GM20431 (cell line): Measurements from ENCODE around the gene SPACA1.

Experiments used
- in situ Hi-C: fragments of 300-500 bp; cut with MseI, MboI; formaldehyde crosslinking; loops from one replicate; pipeline ENCODE4 v1.15.0; 2020; ENCODE audit warnings: low sequenced_read_pairs; ENCODE audit not compliant: unreplicated experiment

The SPACA1 gene

DNA sequence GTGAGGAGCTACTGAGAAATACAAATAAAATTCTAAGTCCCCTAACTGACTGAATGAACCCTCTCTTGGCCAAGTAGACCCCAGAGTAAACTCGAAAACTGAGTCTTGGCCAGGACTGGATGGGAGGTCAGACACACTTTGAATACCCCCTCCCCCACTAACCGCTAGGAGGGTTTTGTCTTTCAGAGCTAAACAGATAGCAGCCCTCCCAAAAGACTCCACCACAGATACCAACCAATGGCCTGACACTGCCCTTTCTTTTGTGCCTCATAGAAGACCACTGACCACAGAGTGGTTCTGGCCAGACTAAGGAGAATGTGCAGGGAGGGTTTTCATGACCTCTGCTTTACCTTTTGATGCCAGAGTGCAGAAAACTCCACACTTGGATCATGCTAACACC lies 42.1 kb downstream of the SPACA1 start:
- in situ Hi-C loops = no loop called here

DNA sequence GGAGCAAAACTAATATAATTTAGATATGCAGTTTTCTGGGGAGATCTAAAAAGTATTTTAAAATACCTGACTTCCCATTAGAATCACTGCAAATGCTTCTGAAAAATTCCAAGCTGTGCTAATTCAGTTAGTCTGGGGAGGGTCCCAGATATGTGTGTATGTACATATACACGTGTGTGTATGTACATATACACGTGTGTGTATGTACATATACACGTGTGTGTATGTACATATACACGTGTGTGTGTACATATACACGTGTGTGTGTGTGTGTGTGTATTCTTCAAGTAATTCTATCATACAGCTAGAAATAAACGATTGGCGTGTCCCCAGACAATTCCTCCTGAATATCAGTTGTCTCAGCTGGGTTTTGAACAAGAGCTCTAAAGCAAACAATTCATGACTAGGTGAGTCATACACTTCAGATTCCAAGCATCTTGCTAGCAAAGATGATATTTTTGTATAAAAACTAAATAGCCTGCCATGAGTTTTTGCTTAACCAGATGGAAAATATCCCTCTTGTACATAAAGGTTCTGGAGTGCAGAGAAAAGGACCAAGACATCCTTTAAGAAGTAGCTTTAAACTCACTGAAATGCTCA lies 58.2 kb downstream of the SPACA1 start:
- in situ Hi-C loops = no loop called here

DNA sequence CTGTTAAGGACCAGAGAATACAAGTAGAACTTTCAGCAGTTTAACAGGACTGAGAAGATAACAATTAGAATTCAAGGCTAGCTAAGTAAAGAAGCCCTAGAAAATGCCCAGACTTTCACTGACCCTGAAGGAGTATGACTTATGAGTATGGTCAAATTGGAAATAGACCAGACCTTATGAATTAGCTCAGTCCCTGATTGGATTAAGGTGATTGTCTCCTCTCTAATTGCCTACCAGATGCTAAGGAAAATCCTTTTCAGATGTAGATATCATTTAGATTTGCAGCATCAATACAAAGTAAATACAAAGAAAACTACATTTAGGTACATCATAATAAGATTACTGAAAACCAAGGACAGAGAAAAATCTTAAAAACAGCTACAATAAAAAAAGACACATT lies 59.6 kb downstream of the SPACA1 start:
- in situ Hi-C loops = no loop called here

DNA sequence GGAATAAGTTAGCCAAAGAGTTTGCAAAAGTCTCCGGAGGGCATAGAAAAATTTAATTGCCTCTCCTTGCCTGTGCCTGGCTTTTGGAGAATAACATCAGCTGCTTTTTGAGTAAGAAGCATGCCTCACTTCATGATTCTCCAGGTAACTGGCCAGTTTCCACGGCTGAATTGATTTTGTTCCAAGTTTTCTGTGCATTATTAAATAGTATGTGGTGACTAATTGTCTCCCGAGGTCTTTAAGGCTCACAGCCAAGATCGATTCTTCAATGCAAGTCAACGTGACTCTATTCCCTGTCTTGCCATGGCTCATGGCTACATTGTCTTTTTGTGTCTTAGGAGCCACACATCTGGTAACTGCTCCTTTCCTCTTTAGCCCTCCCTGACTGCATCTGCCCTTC lies 64.3 kb downstream of the SPACA1 start:
- in situ Hi-C loops = no loop called here

DNA sequence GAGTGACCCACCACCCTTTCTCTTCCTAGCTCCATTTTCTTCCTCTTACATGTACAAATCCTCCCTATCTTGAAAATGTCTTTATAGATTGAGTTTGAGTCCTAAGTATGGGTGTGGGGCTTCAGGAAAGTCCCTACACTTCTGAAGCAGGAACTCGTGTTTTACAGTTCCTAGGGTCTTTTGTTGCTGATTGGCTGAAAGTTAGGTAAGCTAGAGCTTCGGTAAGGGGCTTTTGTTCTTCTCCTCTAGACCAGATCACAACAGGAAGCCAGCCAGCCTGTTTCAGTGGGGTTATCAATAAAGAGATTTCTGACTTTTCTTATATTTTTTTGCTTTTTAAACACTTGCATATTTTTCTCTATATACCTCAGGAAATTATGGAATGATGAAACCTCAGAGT lies 67.2 kb downstream of the SPACA1 start:
- in situ Hi-C loops = no loop called here

DNA sequence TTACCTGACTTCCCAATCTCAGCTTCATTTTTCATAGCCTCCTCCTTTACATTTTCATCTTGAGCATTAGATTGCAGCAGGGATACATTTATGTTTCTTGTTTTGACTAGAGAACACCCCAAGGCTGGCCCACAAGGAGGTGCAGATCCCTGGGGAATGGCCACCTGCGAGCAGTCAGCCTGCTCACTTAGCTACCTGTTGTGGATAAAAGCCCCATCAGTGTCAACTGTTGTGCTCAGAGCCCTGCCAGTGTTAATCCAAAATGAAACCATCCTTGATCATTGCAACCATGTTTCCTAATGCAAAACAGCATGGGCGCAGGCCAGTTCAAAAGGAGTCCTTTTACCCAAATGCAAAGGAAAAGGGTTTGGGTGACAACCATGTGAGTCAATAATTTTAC lies 67.7 kb downstream of the SPACA1 start:
- in situ Hi-C loops = no loop called here

DNA sequence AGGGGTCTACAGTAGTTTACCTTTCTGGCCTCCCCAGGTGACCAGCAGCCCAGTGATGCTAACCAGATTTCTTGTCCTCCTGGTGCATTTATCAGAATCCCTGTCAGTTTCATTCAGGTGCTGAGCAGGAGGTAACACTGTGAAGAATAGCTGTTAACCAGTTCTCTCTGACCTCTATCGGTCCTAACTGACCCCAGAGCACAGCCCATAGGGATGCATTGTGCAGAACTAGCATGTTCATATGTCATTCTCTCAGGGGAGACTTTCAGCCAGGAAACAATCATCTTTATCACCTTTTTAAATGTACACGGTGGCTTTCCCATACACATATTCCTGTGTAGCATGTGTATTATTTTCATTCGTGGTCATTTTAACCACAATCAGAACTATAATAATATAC lies 68.6 kb downstream of the SPACA1 start:
- in situ Hi-C loops = no loop called here
